Measurements from ENCODE around the gene SYT14.

DNA sequence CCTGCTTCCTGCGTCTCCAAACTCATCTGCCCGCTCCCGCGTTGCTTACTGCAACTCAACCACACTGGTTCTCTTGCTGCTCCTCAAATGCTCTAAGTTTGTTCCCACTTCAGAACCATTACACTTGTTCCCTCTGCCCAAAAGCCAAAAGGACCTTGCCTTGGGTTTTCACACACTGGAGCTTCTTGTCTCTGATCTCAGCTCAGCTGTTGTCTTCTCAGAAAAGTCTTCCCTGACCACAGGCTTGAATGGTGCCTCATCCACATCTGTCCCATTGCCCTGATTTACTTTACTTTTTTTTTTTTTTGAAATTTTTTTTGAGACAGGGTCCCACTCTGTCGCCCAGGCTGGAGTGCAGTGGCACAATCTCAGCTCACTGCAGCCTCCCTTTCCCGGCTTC, 44.3 kb upstream of the SYT14 start:
- no peak for TF ChIP-seq ARNT (IDR thresholded peaks at IDR 0.05)
- TF ChIP-seq SUZ12 (IDR thresholded peaks at IDR 0.05): no peak
- TF ChIP-seq SP1 (IDR thresholded peaks at IDR 0.05): no peak
- TF ChIP-seq L3MBTL2 (conservative IDR thresholded peaks at IDR 0.05): no peak
- TF ChIP-seq ZNF384 (IDR thresholded peaks at IDR 0.05): no peak
- TF ChIP-seq FOXM1 (IDR thresholded peaks at IDR 0.05; ENCODE audit: borderline replicate concordance): no peak
- TF ChIP-seq ELF4 (IDR thresholded peaks at IDR 0.05): no peak
- no peak for TF ChIP-seq NFRKB (IDR thresholded peaks at IDR 0.05)
- no peak for TF ChIP-seq LEF1 (IDR thresholded peaks at IDR 0.05; ENCODE audit: borderline replicate concordance)
- TF ChIP-seq, protein P1, sequence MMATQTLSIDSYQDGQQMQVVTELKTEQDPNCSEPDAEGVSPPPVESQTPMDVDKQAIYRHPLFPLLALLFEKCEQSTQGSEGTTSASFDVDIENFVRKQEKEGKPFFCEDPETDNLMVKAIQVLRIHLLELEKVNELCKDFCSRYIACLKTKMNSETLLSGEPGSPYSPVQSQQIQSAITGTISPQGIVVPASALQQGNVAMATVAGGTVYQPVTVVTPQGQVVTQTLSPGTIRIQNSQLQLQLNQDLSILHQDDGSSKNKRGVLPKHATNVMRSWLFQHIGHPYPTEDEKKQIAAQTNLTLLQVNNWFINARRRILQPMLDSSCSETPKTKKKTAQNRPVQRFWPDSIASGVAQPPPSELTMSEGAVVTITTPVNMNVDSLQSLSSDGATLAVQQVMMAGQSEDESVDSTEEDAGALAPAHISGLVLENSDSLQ (IDR thresholded peaks at IDR 0.05): no peak
- no peak for TF ChIP-seq HDGF (IDR thresholded peaks at IDR 0.05; ENCODE audit: borderline replicate concordance)

All from HEK293T (cell line).